ENCODE measurements around the gene CREB3L2.

Gene CREB3L2

GRCh38 chr7:137950263-137950621 is 51.6 kb downstream of the CREB3L2 start:
- DNase-seq: peak in 1 of 5 experiments; percentile 33

- no peak for DNase-seq
Measured at GRCh38 chr7:137949416-137950262, 52.2 kb downstream of the CREB3L2 start.

GRCh38 chr7:137948845-137949330 is 53.0 kb downstream of the CREB3L2 start:
- no peak for DNase-seq

GRCh38 chr7:137948083-137948844 is 53.6 kb downstream of the CREB3L2 start:
- DNase-seq: no peak

GRCh38 chr7:137947046-137947445 is 54.8 kb downstream of the CREB3L2 start:
- no peak for DNase-seq

GRCh38 chr7:137946011-137946410 is 55.9 kb downstream of the CREB3L2 start:
- no peak for DNase-seq

- no peak for DNase-seq
Measured at GRCh38 chr7:137944168-137944567, 57.7 kb downstream of the CREB3L2 start.

GRCh38 chr7:137943132-137943551 is 58.7 kb downstream of the CREB3L2 start:
- no peak for DNase-seq

- DNase-seq: no peak
Measured at GRCh38 chr7:137942484-137943115, 59.3 kb downstream of the CREB3L2 start.

- no peak for DNase-seq
Measured at GRCh38 chr7:137940656-137941518, 61.0 kb downstream of the CREB3L2 start.

GRCh38 chr7:137940218-137940617 is 61.7 kb downstream of the CREB3L2 start:
- no peak for DNase-seq

GRCh38 chr7:137937202-137937560 is 64.7 kb downstream of the CREB3L2 start:
- DNase-seq: no peak

GRCh38 chr7:137936509-137937201 is 65.2 kb downstream of the CREB3L2 start:
- no peak for DNase-seq

- DNase-seq: peak in 2 of 5 experiments; percentile 13 to 61
Measured at GRCh38 chr7:137935884-137936508, 65.9 kb downstream of the CREB3L2 start.

- peak in 2 of 5 experiments; percentile 9 to 53 for DNase-seq
Measured at GRCh38 chr7:137934941-137935883, 66.7 kb downstream of the CREB3L2 start.

- no peak for DNase-seq
Measured at GRCh38 chr7:137934176-137934826, 67.6 kb downstream of the CREB3L2 start.

GRCh38 chr7:137933270-137934017 is 68.4 kb downstream of the CREB3L2 start:
- DNase-seq: no peak

- DNase-seq: no peak
Measured at GRCh38 chr7:137932881-137933269, 69.0 kb downstream of the CREB3L2 start.

GRCh38 chr7:137931823-137932222 is 70.1 kb downstream of the CREB3L2 start:
- no peak for DNase-seq

Data from T-helper 2 cell (primary cell).